H9 (cell line): ENCODE results near the gene RADX. TPM values are rescaled to one million over a fixed set of nuclear protein-coding genes. Genes with fewer than 3 reads are reported as not detected.

ENCODE experiments used
- DNase-seq: peaks from one replicate; pipeline ENCODE4 v3.0.0-alpha.2; 2017
- H2AFZ ChIP-seq: one replicate; pipeline ENCODE4 v1.6.1; 2013; ENCODE audit warnings: mild to moderate bottlenecking, low read length, control low read depth, moderate library complexity
- H2AK5ac ChIP-seq: 2 replicates; pipeline ENCODE4 v1.6.1; 2013; ENCODE audit warnings: low read length, control low read depth, mixed read lengths; ENCODE audit not compliant: insufficient read length
- H2BK120ac ChIP-seq: one replicate; pipeline ENCODE4 v1.6.1; 2013; ENCODE audit warnings: low read depth, mild to moderate bottlenecking, low read length, control low read depth, inconsistent platforms; ENCODE audit not compliant: poor library complexity, severe bottlenecking
- H2BK12ac ChIP-seq: 2 replicates; pipeline ENCODE4 v1.6.1; 2013; ENCODE audit warnings: low read length, control low read depth, mixed read lengths, low read depth; ENCODE audit not compliant: insufficient read length
- H2BK15ac ChIP-seq: 2 replicates; pipeline ENCODE4 v1.6.1; 2013; ENCODE audit warnings: low read depth, low read length, control low read depth
- H2BK20ac ChIP-seq: one replicate; pipeline ENCODE4 v1.6.1; 2013; ENCODE audit warnings: low read depth, mild to moderate bottlenecking, low read length, control low read depth, inconsistent platforms; ENCODE audit not compliant: poor library complexity, severe bottlenecking
- H2BK5ac ChIP-seq: 2 replicates; pipeline ENCODE4 v1.6.1; 2013; ENCODE audit warnings: low read length, control low read depth, mixed read lengths; ENCODE audit not compliant: insufficient read length
- H3K14ac ChIP-seq: 2 replicates; pipeline ENCODE4 v1.6.1; 2013; ENCODE audit warnings: low read length, control low read depth; ENCODE audit not compliant: insufficient read depth
- H3K18ac ChIP-seq: 2 replicates; pipeline ENCODE4 v1.6.1; 2013; ENCODE audit warnings: low read depth, mild to moderate bottlenecking, mixed read lengths, low read length, control low read depth; ENCODE audit not compliant: insufficient read length
- H3K23ac ChIP-seq: 2 replicates; pipeline ENCODE4 v1.6.1; 2013; ENCODE audit warnings: low read length, control low read depth, mixed read lengths, low read depth; ENCODE audit not compliant: insufficient read length
- H3K23me2 ChIP-seq: 2 replicates; pipeline ENCODE4 v1.6.1; 2013; ENCODE audit warnings: low read depth, mild to moderate bottlenecking, mixed read lengths, low read length, control low read depth; ENCODE audit not compliant: insufficient read length, poor library complexity, severe bottlenecking
- H3K27ac ChIP-seq: 2 replicates; pipeline ENCODE4 v1.5.1; 2013; ENCODE audit warnings: low read length, control low read depth, mixed read lengths, low read depth; ENCODE audit not compliant: insufficient read length
- H3K27me3 ChIP-seq: 2 replicates; pipeline ENCODE4 v1.6.1; 2013; ENCODE audit warnings: low read length, control low read depth, inconsistent platforms; ENCODE audit not compliant: insufficient read depth
- H3K4ac ChIP-seq: 2 replicates; pipeline ENCODE4 v1.6.1; 2013; ENCODE audit warnings: low read depth, mild to moderate bottlenecking, control low read depth, inconsistent platforms, low read length, moderate library complexity
- H3K4me1 ChIP-seq: 2 replicates; pipeline ENCODE4 v1.6.1; 2013; ENCODE audit warnings: low read length, control low read depth, inconsistent platforms; ENCODE audit not compliant: insufficient read depth
- H3K4me2 ChIP-seq: 2 replicates; pipeline ENCODE4 v1.6.1; 2013; ENCODE audit warnings: low read length, control low read depth, mixed read lengths; ENCODE audit not compliant: insufficient read length, insufficient read depth
- H3K56ac ChIP-seq: 2 replicates; pipeline ENCODE4 v1.6.1; 2013; ENCODE audit warnings: low read depth, mild to moderate bottlenecking, mixed read lengths, low read length, control low read depth; ENCODE audit not compliant: insufficient read length
- H3K79me1 ChIP-seq: 2 replicates; pipeline ENCODE4 v1.6.1; 2013; ENCODE audit warnings: low read depth, mild to moderate bottlenecking, moderate library complexity, low read length, control low read depth, inconsistent platforms; ENCODE audit not compliant: insufficient read depth, poor library complexity, severe bottlenecking
- H3K79me2 ChIP-seq: 2 replicates; pipeline ENCODE4 v1.6.1; 2013; ENCODE audit warnings: low read length, control low read depth, inconsistent platforms; ENCODE audit not compliant: insufficient read depth
- H3K9ac ChIP-seq: 2 replicates; pipeline ENCODE4 v1.6.1; 2013; ENCODE audit warnings: low read length, control low read depth, mixed read lengths; ENCODE audit not compliant: insufficient read length; ENCODE audit errors: extremely low read depth
- H3K9me3 ChIP-seq: one replicate; pipeline ENCODE4 v1.6.1; 2013; ENCODE audit warnings: low read depth, low read length, inconsistent platforms; ENCODE audit not compliant: control insufficient read depth
- H3T11ph ChIP-seq: one replicate; pipeline ENCODE4 v1.6.1; 2013; ENCODE audit warnings: mild to moderate bottlenecking, low read length, control low read depth, inconsistent platforms
- H4K20me1 ChIP-seq: one replicate; pipeline ENCODE4 v1.6.1; 2013; ENCODE audit not compliant: control insufficient read depth, insufficient read length, insufficient read depth
- H4K5ac ChIP-seq: 2 replicates; pipeline ENCODE4 v1.6.1; 2013; ENCODE audit warnings: low read depth, mild to moderate bottlenecking, mixed read lengths, low read length, control low read depth; ENCODE audit not compliant: insufficient read length
- H4K8ac ChIP-seq: replicated peaks from 2 replicates; pipeline ENCODE4 v1.6.1; 2013; ENCODE audit warnings: low read length, control low read depth, mixed read lengths, low read depth; ENCODE audit not compliant: insufficient read length
- H4K91ac ChIP-seq: 2 replicates; pipeline ENCODE4 v1.6.1; 2013; ENCODE audit warnings: low read depth, mild to moderate bottlenecking, moderate library complexity, mixed read lengths, low read length, control low read depth; ENCODE audit not compliant: insufficient read length
- H3K27ac Mint-ChIP-seq, 3 experiments: 2 replicates in 2 of 3; 3 replicates in 1 of 3; pipeline ENCODE4 v1.8.0; 2020 to 2021; ENCODE audit warnings: mixed read lengths in 3 of 3, mild to moderate bottlenecking in 1 of 3, moderate library complexity in 1 of 3
- H3K27me3 Mint-ChIP-seq: 2 replicates; pipeline ENCODE4 v1.8.0; 2021; ENCODE audit warnings: low read depth, mild to moderate bottlenecking, moderate library complexity, mixed read lengths
- H3K36me3 Mint-ChIP-seq, 3 experiments: 2 replicates in 2 of 3; 3 replicates in 1 of 3; pipeline ENCODE4 v1.8.0; 2020 to 2021; ENCODE audit warnings: low read depth in 3 of 3, mixed read lengths in 3 of 3; ENCODE audit not compliant: insufficient read depth in 1 of 3
- H3K4me1 Mint-ChIP-seq, 2 experiments: 2 replicates each; pipeline ENCODE4 v1.8.0; 2020; ENCODE audit warnings: mixed read lengths in 2 of 2
- H3K4me3 Mint-ChIP-seq, 2 experiments: 2 replicates in 1 of 2; 3 replicates in 1 of 2; pipeline ENCODE4 v1.8.0; 2020 to 2021; ENCODE audit warnings: mild to moderate bottlenecking in 2 of 2, mixed read lengths in 2 of 2, moderate library complexity in 1 of 2
- H3K9me3 Mint-ChIP-seq, 2 experiments: 2 replicates in 1 of 2; 3 replicates in 1 of 2; pipeline ENCODE4 v1.8.0; 2020; ENCODE audit warnings: mild to moderate bottlenecking in 2 of 2, mixed read lengths in 2 of 2, moderate library complexity in 1 of 2
- CTCF ChIP-seq: fragments of 200-600 bp; sonication (generic); conservative IDR thresholded peaks from 3 replicates; pipeline ENCODE4 v1.8.0; 2021; ENCODE audit warnings: antibody characterized with exemption, mild to moderate bottlenecking
- WGBS: extraction: QIAGEN DNeasy Blood & Tissue Kit; methylation state at CpG from one replicate; pipeline ENCODE4 v1.1.7; 2013; ENCODE audit warnings: missing lambda C conversion rate, low lambda C conversion rate, mixed read lengths; ENCODE audit not compliant: insufficient read length; ENCODE audit errors: extremely low coverage; 5-methylcytosine and 5-hydroxymethylcytosine counted together
- total RNA-seq: library from RNA; stranded (reverse); gene quantifications from 2 replicates; pipeline ENCODE4 v1.2.1, GENCODE V29; 2021

RADX gene
- total RNA-seq, 1 experiment from 2014 or later = 1.5 TPM

GRCh38 chrX:106612393-106612763 is 600 bp downstream of the RADX start:
- Histone ChIP-seq H3K79me1 (no peaks in the 10 kb centered on the region), H3K9me3 (no peaks in the 10 kb centered on the region), H3K18ac (peak overlapping the region; percentile 32), H3K4me2 (peak overlapping the region; percentile 93), H2BK120ac (no peak overlapping the region), H3K23me2 (peaks cover 4% of the 10 kb centered on the region), H3K56ac (no peak overlapping the region), H3K27ac (no peak overlapping the region), H3K14ac (0 out of 2 replicates have a peak overlapping the region, but pooled peaks have one; percentile 21), H3K4ac (no peak overlapping the region), H2BK20ac (no peak overlapping the region), H4K8ac (no peak overlapping the region), H4K5ac (no peak overlapping the region), H2BK12ac (no peak overlapping the region), H2AFZ (no peak overlapping the region), H3K4me1 (no peaks in the 10 kb centered on the region), H3K9ac (peak overlapping the region; percentile 53), H4K20me1 (no peaks in the 10 kb centered on the region), H3K23ac (no peak overlapping the region), H3T11ph (no peak overlapping the region), H2BK5ac (no peak overlapping the region), H2BK15ac (no peak overlapping the region), H4K91ac (no peak overlapping the region), H3K79me2 (no peaks in the 10 kb centered on the region), H2AK5ac (no peak overlapping the region), H3K27me3 (no peaks in the 10 kb centered on the region)
- WGBS = no CpG with 5 or more reads among the region's 8 CpGs
- no peak for TF ChIP-seq CTCF
- Mint-ChIP-seq H3K9me3 (peaks cover 0 to 63% of the 10 kb centered on the region in 2 experiments; a peak in 2 of 5 replicates), H3K36me3 (no peaks in the 10 kb centered on the region), H3K4me1 (peaks cover 10 to 17% of the 10 kb centered on the region in 2 experiments), H3K4me3 (peak overlapping the region; percentile 79 to 93), H3K27ac (no peak overlapping the region), H3K27me3 (peaks cover 28% of the 10 kb centered on the region)
- DNase-seq = no peak
